Transverse colon (tissue), 4 donors: ENCODE data around the gene RNPEP. TPM values are rescaled to one million over a fixed set of nuclear protein-coding genes. Genes with fewer than 3 reads are reported as not detected.
"Not testable (repeated sequence)": the region's sequence is repeated elsewhere in the genome, so short reads cannot be mapped to it uniquely, and the experiment has no call there.

Source experiments
- DNase-seq: peaks from one replicate; pipeline ENCODE4 v3.0.0-alpha.2; 2019
- H3K27ac ChIP-seq, 4 donors: fragments of 200-600 bp; sonication (generic); 2 replicates each; pipeline ENCODE4 v1.5.1; 2016 to 2018; ENCODE audit warnings: inconsistent platforms in 4 of 4
- H3K27me3 ChIP-seq: fragments of 200-600 bp; sonication (generic); 2 replicates; pipeline ENCODE4 v1.5.1; 2017; ENCODE audit warnings: inconsistent platforms
- H3K36me3 ChIP-seq, 4 donors: fragments of 200-600 bp; sonication (generic); 2 replicates each; pipeline ENCODE4 v1.5.1; 2017 to 2019; ENCODE audit warnings: inconsistent platforms in 4 of 4
- H3K4me1 ChIP-seq, 4 donors: fragments of 200-600 bp; sonication (generic); 2 replicates each; pipeline ENCODE4 v1.5.1; 2017 to 2020; ENCODE audit warnings: inconsistent platforms in 4 of 4
- H3K4me3 ChIP-seq, 4 donors: fragments of 200-600 bp; sonication (generic); 1 replicate in 1 of 4; 2 replicates in 3 of 4; pipeline versions ENCODE4 v1.5.1 to v1.6.1; 2017 to 2019; ENCODE audit warnings: inconsistent platforms in 4 of 4
- H3K9me3 ChIP-seq, 2 donors: fragments of 200-600 bp; sonication (generic); 2 replicates each; pipeline ENCODE4 v1.5.1; 2017 to 2019; ENCODE audit warnings: inconsistent platforms in 2 of 2
- EP300 ChIP-seq: sonication (generic); formaldehyde crosslinking; IDR thresholded peaks from one replicate; pipeline ENCODE4 v1.6.1; 2017; ENCODE audit warnings: antibody characterized with exemption, low read depth
- POLR2A ChIP-seq: fragments of 450-650 bp; IDR thresholded peaks from one replicate; pipeline ENCODE4 v1.6.1; 2016; ENCODE audit warnings: antibody characterized with exemption, mild to moderate bottlenecking, moderate library complexity
- POLR2AphosphoS5 ChIP-seq, 3 donors: sonication (generic); formaldehyde crosslinking; IDR thresholded peaks; one replicate each; pipeline ENCODE4 v1.6.1; 2016; ENCODE audit warnings: antibody characterized with exemption in 3 of 3
- WGBS, 2 donors: methylation state at CpG; one replicate each; pipeline ENCODE4 v1.1.5; 2018; ENCODE audit warnings: low coverage in 1 of 2; 5-methylcytosine and 5-hydroxymethylcytosine counted together
- in situ Hi-C, 4 donors: fragments of 200-750 bp; cut with MboI; loops; one replicate each; pipeline versions ENCODE4 v1.15.0 to v1.15.1; 2017; ENCODE audit warnings: low sequenced_read_pairs in 3 of 4, low pct_ligation_motif_present in 1 of 4, low pct_unique_long_range_greater_than_20kb in 1 of 4
- intact Hi-C: fragments of 100-400 bp; cut with DNase I; formaldehyde crosslinking; loops from one replicate; pipeline ENCODE4 v1.15.1; 2023; ENCODE audit warnings: low total_unique reads
- total RNA-seq, 4 donors: library from RNA; depleted of rRNA; stranded (reverse); fragments of >200 nt; gene quantifications; one replicate each; pipeline ENCODE4 v1.1.0, GENCODE V29; 2016
- TF ChIP-seq, protein P1 (sequence below), 5 experiments: fragments of 200-600 bp in 3 of 5; fragments of 450-650 bp in 2 of 5; sonication (generic) in 3 of 5; IDR thresholded peaks; 1 replicate in 2 of 5; 2 replicates in 3 of 5; pipeline ENCODE4 v1.5.1; 2016 to 2017; ENCODE audit warnings: antibody characterized with exemption in 5 of 5, inconsistent platforms in 3 of 5, mild to moderate bottlenecking in 2 of 5, moderate library complexity in 1 of 5

Gene RNPEP
- total RNA-seq, 4 donors from 2014 or later: 118 to 285 (median 184) TPM

GRCh38 chr1:202046748-202047708 is 64.6 kb downstream of the RNPEP start:
- peak; percentile 7 to 79 (median 74) for TF ChIP-seq POLR2AphosphoS5 (IDR thresholded peaks at IDR 0.05)
- no peak for TF ChIP-seq EP300
- TF ChIP-seq, protein P1, sequence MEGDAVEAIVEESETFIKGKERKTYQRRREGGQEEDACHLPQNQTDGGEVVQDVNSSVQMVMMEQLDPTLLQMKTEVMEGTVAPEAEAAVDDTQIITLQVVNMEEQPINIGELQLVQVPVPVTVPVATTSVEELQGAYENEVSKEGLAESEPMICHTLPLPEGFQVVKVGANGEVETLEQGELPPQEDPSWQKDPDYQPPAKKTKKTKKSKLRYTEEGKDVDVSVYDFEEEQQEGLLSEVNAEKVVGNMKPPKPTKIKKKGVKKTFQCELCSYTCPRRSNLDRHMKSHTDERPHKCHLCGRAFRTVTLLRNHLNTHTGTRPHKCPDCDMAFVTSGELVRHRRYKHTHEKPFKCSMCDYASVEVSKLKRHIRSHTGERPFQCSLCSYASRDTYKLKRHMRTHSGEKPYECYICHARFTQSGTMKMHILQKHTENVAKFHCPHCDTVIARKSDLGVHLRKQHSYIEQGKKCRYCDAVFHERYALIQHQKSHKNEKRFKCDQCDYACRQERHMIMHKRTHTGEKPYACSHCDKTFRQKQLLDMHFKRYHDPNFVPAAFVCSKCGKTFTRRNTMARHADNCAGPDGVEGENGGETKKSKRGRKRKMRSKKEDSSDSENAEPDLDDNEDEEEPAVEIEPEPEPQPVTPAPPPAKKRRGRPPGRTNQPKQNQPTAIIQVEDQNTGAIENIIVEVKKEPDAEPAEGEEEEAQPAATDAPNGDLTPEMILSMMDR (IDR thresholded peaks at IDR 0.05): no peak
- peak; percentile 39 for TF ChIP-seq POLR2A
- in situ Hi-C loops: no loop called here
- H3K27ac ChIP-seq: peak overlapping the region; percentile 87 to 96 (median 92)
- H3K27me3 ChIP-seq: no peaks in the 10 kb centered on the region
- no peaks in the 10 kb centered on the region for H3K36me3 ChIP-seq
- 51 to 69% methylated on average over 2 to 5 of the region's 5 CpGs for WGBS, 2 donors
- peak; percentile 55 for DNase-seq
- H3K4me1 ChIP-seq: peaks cover 11 to 63% (median 41%) of the 10 kb centered on the region in 4 donors
- intact Hi-C loops: no loop called here
- no peak overlapping the region for H3K4me3 ChIP-seq
- H3K9me3 ChIP-seq: no peaks in the 10 kb centered on the region

- Histone ChIP-seq H3K4me1 (peaks cover 11 to 62% (median 41%) of the 10 kb centered on the region in 4 donors), H3K9me3 (no peaks in the 10 kb centered on the region), H3K27me3 (no peaks in the 10 kb centered on the region), H3K4me3 (no peak overlapping the region), H3K27ac (peak overlapping the region; percentile 87 to 96 (median 92)), H3K36me3 (no peaks in the 10 kb centered on the region)
- intact Hi-C loops (no loop called here), in situ Hi-C loops (no loop called here)
- DNase-seq: peak; percentile 48
- 38% methylated on average over 3 to 4 of the region's 4 CpGs for WGBS, 2 donors
- TF ChIP-seq, protein P1 (IDR thresholded peaks at IDR 0.05): no peak
- TF ChIP-seq POLR2AphosphoS5 (IDR thresholded peaks at IDR 0.05) (peak in 2 of 3 donors; percentile 22 to 31), POLR2A (peak; percentile 27), EP300 (no peak)
These were observed 65.5 kb downstream of the RNPEP start for GRCh38 chr1:202047977-202048376.

DNA sequence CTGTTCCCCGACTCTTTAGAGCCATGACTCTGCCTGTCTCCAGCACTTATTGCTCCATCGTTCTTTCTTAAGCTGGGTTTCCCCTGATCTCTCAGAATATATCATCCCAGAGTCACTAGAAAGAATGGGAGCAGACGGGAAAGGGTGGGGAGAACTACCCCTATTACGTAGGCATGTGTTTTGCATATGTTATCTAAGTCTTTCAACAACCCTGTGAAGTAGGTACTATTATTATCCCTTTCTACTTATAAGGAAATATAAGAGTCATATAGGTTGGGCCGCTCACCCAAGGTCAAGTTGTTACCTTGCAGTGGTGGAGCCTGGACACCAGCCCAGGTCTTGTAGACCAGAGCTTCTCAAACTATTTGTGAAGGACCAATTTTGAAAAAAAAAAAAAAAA is 66.7 kb downstream of the RNPEP start:
- Histone ChIP-seq H3K27ac (peak overlapping the region; percentile 87 to 96 (median 92)), H3K27me3 (no peaks in the 10 kb centered on the region), H3K36me3 (no peaks in the 10 kb centered on the region), H3K4me1 (peaks cover 11 to 52% (median 39%) of the 10 kb centered on the region in 4 donors), H3K9me3 (no peaks in the 10 kb centered on the region), H3K4me3 (no peak overlapping the region)
- in situ Hi-C loops: no loop called here
- intact Hi-C loops: no loop called here
- DNase-seq: peak; percentile 70
- WGBS, 2 donors: 36 to 39% methylated on average over 4 to 5 of the region's 5 CpGs
- no peak for TF ChIP-seq EP300
- TF ChIP-seq POLR2A: peak; percentile 42
- TF ChIP-seq POLR2AphosphoS5 (IDR thresholded peaks at IDR 0.05): peak in 2 of 3 donors; percentile 30 to 57

GRCh38 chr1:202054094-202054493 is 71.6 kb downstream of the RNPEP start:
- no peaks in the 10 kb centered on the region for H3K27me3 ChIP-seq
- H3K9me3 ChIP-seq: no peaks in the 10 kb centered on the region
- intact Hi-C loops: loop anchor here (5.0 kb wide), 1 partner anchor 698 kb away; no protein-coding TSS in a partner anchor
- H3K4me3 ChIP-seq: no peak overlapping the region
- TF ChIP-seq POLR2A: no peak
- no peak for TF ChIP-seq EP300
- no peak for TF ChIP-seq POLR2AphosphoS5 (IDR thresholded peaks at IDR 0.05)
- TF ChIP-seq, protein P1 (IDR thresholded peaks at IDR 0.05): no peak
- H3K36me3 ChIP-seq: no peaks in the 10 kb centered on the region
- 93 to 96% methylated on average over 7 of the region's 7 CpGs for WGBS, 2 donors
- DNase-seq: no peak
- peaks cover 0 to 33% (median 22%) of the 10 kb centered on the region in 4 donors for H3K4me1 ChIP-seq
- no peak overlapping the region for H3K27ac ChIP-seq
- in situ Hi-C loops: no loop called here

DNA sequence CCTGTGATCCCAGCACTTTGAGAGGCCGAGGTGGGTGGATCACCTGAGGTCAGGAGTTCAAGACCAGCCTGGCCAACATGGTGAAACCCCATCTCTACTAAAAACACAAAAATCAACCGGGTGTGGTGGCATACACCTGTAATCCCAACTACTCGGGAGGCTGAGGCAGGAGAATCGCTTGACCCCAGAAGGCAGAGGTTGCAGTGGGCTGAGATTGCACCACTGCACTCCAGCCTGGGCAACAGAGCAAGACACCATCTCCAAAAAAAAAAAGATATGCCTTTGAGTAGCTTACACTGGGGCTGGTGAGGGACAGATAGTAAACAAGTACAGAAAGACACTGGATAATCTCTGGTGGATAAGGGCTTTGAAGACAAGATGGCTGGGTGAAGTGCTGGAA is 72.2 kb downstream of the RNPEP start:
- in situ Hi-C loops, DNase-seq, H3K36me3 ChIP-seq, H3K27ac ChIP-seq, H3K9me3 ChIP-seq, H3K4me3 ChIP-seq, H3K27me3 ChIP-seq: not testable (repeated sequence)
- WGBS, 2 donors: 83 to 87% methylated on average over 3 to 4 of the region's 4 CpGs
- intact Hi-C loops: loop anchor here (5.0 kb wide), 1 partner anchor 698 kb away; no protein-coding TSS in a partner anchor
- peaks cover 0 to 32% (median 22%) of the 10 kb centered on the region in 4 donors for H3K4me1 ChIP-seq
